Uterus (tissue), 4 donors: Measurements from ENCODE around the gene RAB27A. TPM values are rescaled to one million over a fixed set of nuclear protein-coding genes. Genes with fewer than 3 reads are reported as not detected.

ENCODE experiments used
- DNase-seq, 2 donors: peaks; one replicate each; pipeline ENCODE4 v3.0.0-alpha.2; 2019 to 2020
- H3K27ac ChIP-seq, 2 donors: fragments of 200-600 bp; sonication (generic); 1 replicate in 1 of 2; 2 replicates in 1 of 2; pipeline ENCODE4 v1.5.1; 2016 to 2018
- H3K27me3 ChIP-seq, 2 donors: fragments of 200-600 bp; sonication (generic); one replicate each; pipeline ENCODE4 v1.5.1; 2018 to 2019; ENCODE audit warnings: control low read depth in 1 of 2
- H3K36me3 ChIP-seq, 2 donors: fragments of 200-600 bp; sonication (generic); one replicate each; pipeline ENCODE4 v1.5.1; 2019; ENCODE audit warnings: control low read depth in 1 of 2
- H3K4me1 ChIP-seq, 2 donors: fragments of 200-600 bp; sonication (generic); one replicate each; pipeline ENCODE4 v1.5.1; 2018 to 2019; ENCODE audit warnings: control low read depth in 1 of 2
- H3K4me3 ChIP-seq, 2 donors: fragments of 200-600 bp; sonication (generic); 1 replicate in 1 of 2; 2 replicates in 1 of 2; pipeline ENCODE4 v1.5.1; 2018 to 2019; ENCODE audit warnings: mild to moderate bottlenecking in 1 of 2
- H3K9me3 ChIP-seq, 2 donors: fragments of 200-600 bp; sonication (generic); one replicate each; pipeline ENCODE4 v1.5.1; 2019; ENCODE audit warnings: control low read depth in 1 of 2
- CTCF ChIP-seq, 4 experiments: fragments of 200-600 bp in 2 of 4; fragments of 450-650 bp in 2 of 4; sonication (generic) in 2 of 4; IDR thresholded peaks; one replicate each; pipeline ENCODE4 v1.5.1; 2016 to 2019; ENCODE audit warnings: antibody characterized with exemption in 4 of 4, mild to moderate bottlenecking in 2 of 4, moderate library complexity in 1 of 4
- POLR2A ChIP-seq, 2 donors: fragments of 450-650 bp; IDR thresholded peaks; one replicate each; pipeline ENCODE4 v1.6.1; 2016; ENCODE audit warnings: antibody characterized with exemption in 2 of 2, mild to moderate bottlenecking in 1 of 2, moderate library complexity in 1 of 2
- intact Hi-C: fragments of 100-400 bp; cut with DNase I; formaldehyde crosslinking; loops from one replicate; pipeline ENCODE4 v1.15.1; 2023; ENCODE audit warnings: low total_unique reads
- total RNA-seq, 4 donors: library from RNA; depleted of rRNA in 3 of 4; stranded (reverse); fragments of >200 nt in 3 of 4; gene quantifications; one replicate each; pipeline versions ENCODE4 v1.1.0 to v1.2.4, GENCODE V29; 2014 to 2023
- donor health status: DM: yes; HTN: yes; CAD: no.

Gene RAB27A
- total RNA-seq, 4 donors from 2014 or later = 6.4 to 32.9 (median 16.5) TPM

- Histone ChIP-seq H3K27ac (no peak overlapping the region), H3K27me3 (no peaks in the 10 kb centered on the region), H3K4me1 (no peaks in the 10 kb centered on the region), H3K4me3 (no peak overlapping the region), H3K9me3 (no peaks in the 10 kb centered on the region), H3K36me3 (no peaks in the 10 kb centered on the region)
- intact Hi-C loops = no loop called here
- TF ChIP-seq POLR2A (IDR thresholded peaks at IDR 0.05) (no peak), CTCF (IDR thresholded peaks at IDR 0.05) (no peak)
- no peak for DNase-seq
These were observed 47.7 kb downstream of the RAB27A start for GRCh38 chr15:55241891-55242290.

- Histone ChIP-seq H3K4me3 (no peak overlapping the region), H3K27me3 (no peaks in the 10 kb centered on the region), H3K27ac (no peak overlapping the region), H3K36me3 (no peaks in the 10 kb centered on the region), H3K9me3 (no peaks in the 10 kb centered on the region), H3K4me1 (no peaks in the 10 kb centered on the region)
- intact Hi-C loops = no loop called here
- no peak for TF ChIP-seq POLR2A (IDR thresholded peaks at IDR 0.05)
- no peak for DNase-seq
These were observed 48.4 kb downstream of the RAB27A start for GRCh38 chr15:55241186-55241585.

- intact Hi-C loops = no loop called here
- TF ChIP-seq CTCF (IDR thresholded peaks at IDR 0.05) (no peak), POLR2A (IDR thresholded peaks at IDR 0.05) (no peak)
- Histone ChIP-seq H3K27ac (no peak overlapping the region), H3K27me3 (no peaks in the 10 kb centered on the region), H3K9me3 (no peaks in the 10 kb centered on the region), H3K4me3 (no peak overlapping the region), H3K4me1 (no peaks in the 10 kb centered on the region), H3K36me3 (no peaks in the 10 kb centered on the region)
- no peak for DNase-seq
These were observed 49.4 kb downstream of the RAB27A start for GRCh38 chr15:55240125-55240760.

- Histone ChIP-seq H3K4me1 (no peaks in the 10 kb centered on the region), H3K36me3 (no peaks in the 10 kb centered on the region), H3K27ac (no peak overlapping the region), H3K4me3 (no peak overlapping the region), H3K27me3 (no peaks in the 10 kb centered on the region), H3K9me3 (no peaks in the 10 kb centered on the region)
- no peak for DNase-seq
- no peak for TF ChIP-seq CTCF (IDR thresholded peaks at IDR 0.05)
- no peak for TF ChIP-seq POLR2A (IDR thresholded peaks at IDR 0.05)
- intact Hi-C loops = no loop called here
These were observed 50.0 kb downstream of the RAB27A start for GRCh38 chr15:55239440-55240124.

GRCh38 chr15:55238877-55239276 lies 50.7 kb downstream of the RAB27A start:
- Histone ChIP-seq H3K4me1 (no peaks in the 10 kb centered on the region), H3K27me3 (no peaks in the 10 kb centered on the region), H3K36me3 (no peaks in the 10 kb centered on the region), H3K9me3 (no peaks in the 10 kb centered on the region), H3K4me3 (no peak overlapping the region), H3K27ac (no peak overlapping the region)
- TF ChIP-seq POLR2A (IDR thresholded peaks at IDR 0.05) (no peak), CTCF (IDR thresholded peaks at IDR 0.05) (no peak)
- DNase-seq = no peak
- intact Hi-C loops = no loop called here
